Measurements from ENCODE around the gene PLIN5. TPM values are rescaled to one million over a fixed set of nuclear protein-coding genes. Genes with fewer than 3 reads are reported as not detected.
"Not testable (repeated sequence)": the region's sequence is repeated elsewhere in the genome, so short reads cannot be mapped to it uniquely, and the experiment has no call there.

PLIN5 gene
- total RNA-seq, 1 donor from 2014 or later: 17.1 TPM

DNA sequence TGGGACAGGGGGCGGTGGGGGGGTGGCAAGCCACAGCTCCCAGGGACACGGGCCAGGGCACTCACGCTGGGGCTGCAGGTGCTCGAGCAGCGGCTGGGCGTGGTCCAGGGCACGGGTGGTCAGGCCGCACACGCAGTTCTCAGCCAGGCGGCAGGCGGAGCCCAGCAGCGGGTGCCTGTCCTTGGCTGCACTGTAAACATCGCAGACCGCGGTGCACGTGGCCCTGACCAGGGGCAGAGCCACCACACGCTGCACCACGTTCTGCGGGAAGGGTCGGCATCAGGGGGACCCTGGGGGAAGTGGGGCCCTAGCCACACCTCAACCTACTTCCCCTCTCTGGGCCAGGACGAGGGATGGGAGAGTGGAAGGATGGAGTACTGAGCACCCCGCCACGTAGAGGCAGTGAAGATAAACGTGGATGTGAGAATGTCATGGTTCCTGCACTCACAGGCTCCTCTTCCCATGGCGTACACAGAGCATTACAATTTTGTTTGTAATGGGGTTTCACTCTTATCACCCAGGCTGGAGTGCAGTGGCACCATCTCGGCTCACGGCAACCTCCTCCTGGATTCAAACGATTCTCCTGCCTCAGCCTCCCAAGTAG, 3.4 kb downstream of the PLIN5 start:
- intact Hi-C loops (cut with DNase I): no loop called here
- Histone ChIP-seq H3K36me3 (no peaks in the 10 kb centered on the region), H3K27ac (no peak overlapping the region), H3K9me3 (no peaks in the 10 kb centered on the region), H3K4me3 (no peak overlapping the region), H3K4me1 (peaks cover 0 to 2% of the 10 kb centered on the region in 2 donors), H3K27me3 (no peaks in the 10 kb centered on the region)
- TF ChIP-seq, protein P1, sequence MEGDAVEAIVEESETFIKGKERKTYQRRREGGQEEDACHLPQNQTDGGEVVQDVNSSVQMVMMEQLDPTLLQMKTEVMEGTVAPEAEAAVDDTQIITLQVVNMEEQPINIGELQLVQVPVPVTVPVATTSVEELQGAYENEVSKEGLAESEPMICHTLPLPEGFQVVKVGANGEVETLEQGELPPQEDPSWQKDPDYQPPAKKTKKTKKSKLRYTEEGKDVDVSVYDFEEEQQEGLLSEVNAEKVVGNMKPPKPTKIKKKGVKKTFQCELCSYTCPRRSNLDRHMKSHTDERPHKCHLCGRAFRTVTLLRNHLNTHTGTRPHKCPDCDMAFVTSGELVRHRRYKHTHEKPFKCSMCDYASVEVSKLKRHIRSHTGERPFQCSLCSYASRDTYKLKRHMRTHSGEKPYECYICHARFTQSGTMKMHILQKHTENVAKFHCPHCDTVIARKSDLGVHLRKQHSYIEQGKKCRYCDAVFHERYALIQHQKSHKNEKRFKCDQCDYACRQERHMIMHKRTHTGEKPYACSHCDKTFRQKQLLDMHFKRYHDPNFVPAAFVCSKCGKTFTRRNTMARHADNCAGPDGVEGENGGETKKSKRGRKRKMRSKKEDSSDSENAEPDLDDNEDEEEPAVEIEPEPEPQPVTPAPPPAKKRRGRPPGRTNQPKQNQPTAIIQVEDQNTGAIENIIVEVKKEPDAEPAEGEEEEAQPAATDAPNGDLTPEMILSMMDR (IDR thresholded peaks at IDR 0.05): no peak
- no peak for DNase-seq (ENCODE audit: low spot score in 2 of 2)

DNA sequence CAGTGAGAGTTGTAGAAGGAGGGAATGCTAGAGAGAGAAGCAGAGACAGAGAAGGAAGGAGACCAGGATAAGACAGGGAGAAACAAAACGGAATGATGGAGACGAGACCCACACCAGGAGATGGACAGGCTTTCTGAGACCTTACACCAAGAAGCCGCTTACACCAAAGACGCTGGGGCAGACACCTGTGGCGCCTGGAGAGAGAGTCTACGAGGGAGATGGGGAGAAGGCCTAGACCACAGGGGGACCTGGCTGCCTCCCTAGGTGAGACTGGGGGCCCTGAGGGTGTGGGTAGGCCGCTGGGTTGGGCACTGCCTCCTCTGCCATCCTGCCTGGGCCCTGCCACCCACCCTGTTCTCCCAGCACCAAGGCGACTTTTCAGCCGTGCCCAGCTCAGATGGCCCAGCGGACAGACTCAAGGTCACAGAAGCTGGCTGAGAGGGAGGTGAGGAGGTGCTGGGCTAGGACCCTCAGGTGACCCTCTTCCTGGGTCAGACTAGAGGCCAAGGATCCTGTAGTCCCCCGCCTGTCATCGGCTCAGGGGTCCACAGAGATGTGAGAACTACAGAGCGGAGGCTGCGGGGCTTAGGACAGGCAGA, 5.0 kb downstream of the PLIN5 start:
- intact Hi-C loops (cut with DNase I): no loop called here

DNA sequence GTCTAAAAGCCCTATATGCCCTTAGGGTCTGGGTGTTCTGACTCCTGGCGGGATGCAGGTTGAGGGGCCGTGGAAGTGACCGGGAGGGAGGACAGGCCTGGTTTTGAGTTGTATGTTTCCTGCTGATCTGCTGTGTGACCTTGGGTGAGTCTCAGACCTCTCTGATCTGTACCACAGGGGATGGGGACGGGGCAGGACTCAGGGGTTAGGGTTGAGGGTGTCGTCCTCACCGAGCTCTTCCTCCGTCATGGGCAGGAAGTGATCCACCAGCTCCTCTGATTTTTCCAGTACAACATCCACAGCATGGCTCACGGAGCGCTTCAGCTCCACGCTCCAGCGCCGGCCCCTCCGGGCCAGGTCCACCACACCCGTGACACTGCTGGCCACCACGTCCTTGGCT, 6.2 kb downstream of the PLIN5 start:
- no peaks in the 10 kb centered on the region for H3K4me1 ChIP-seq
- no peak overlapping the region for H3K27ac ChIP-seq
- TF ChIP-seq, protein P1 (IDR thresholded peaks at IDR 0.05): no peak
- no peaks in the 10 kb centered on the region for H3K36me3 ChIP-seq
- intact Hi-C loops (cut with DNase I): no loop called here
- no peaks in the 10 kb centered on the region for H3K27me3 ChIP-seq
- H3K4me3 ChIP-seq: no peak overlapping the region
- no peak for DNase-seq (ENCODE audit: low spot score in 2 of 2)
- no peaks in the 10 kb centered on the region for H3K9me3 ChIP-seq

More for the DNA sequence above, 5.0 kb downstream of the PLIN5 start:
- Histone ChIP-seq H3K27ac (no peak overlapping the region), H3K36me3 (no peaks in the 10 kb centered on the region), H3K4me3 (no peak overlapping the region), H3K9me3 (no peaks in the 10 kb centered on the region), H3K27me3 (no peaks in the 10 kb centered on the region), H3K4me1 (peaks cover 0 to under 1% of the 10 kb centered on the region in 2 donors)
- no peak for DNase-seq (ENCODE audit: low spot score in 2 of 2)
- TF ChIP-seq, protein P1 (IDR thresholded peaks at IDR 0.05): no peak

DNA sequence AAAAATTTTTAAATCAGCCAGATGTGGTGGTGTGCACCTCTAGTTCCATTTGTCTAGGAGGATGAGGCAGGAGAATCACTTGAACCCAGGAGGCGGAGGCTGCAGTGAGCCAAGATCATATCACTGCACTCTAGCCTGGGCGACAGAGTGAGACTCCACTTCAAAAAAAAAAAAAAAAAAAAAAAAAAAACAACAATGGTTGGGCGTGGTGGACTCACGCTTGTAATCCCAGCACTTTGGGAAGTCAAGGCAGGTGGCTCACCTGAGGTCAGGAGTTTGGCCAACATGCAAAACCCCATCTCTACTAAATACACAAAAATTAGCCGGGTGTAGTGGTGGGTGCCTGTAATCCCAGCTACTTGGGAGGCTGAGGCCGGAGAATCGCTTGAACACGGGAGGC, 7.6 kb downstream of the PLIN5 start:
- H3K36me3 ChIP-seq; H3K9me3 ChIP-seq; DNase-seq (ENCODE audit: low spot score in 2 of 2); H3K27me3 ChIP-seq; H3K4me3 ChIP-seq; H3K4me1 ChIP-seq; intact Hi-C loops (cut with DNase I); H3K27ac ChIP-seq: not testable (repeated sequence)

DNA sequence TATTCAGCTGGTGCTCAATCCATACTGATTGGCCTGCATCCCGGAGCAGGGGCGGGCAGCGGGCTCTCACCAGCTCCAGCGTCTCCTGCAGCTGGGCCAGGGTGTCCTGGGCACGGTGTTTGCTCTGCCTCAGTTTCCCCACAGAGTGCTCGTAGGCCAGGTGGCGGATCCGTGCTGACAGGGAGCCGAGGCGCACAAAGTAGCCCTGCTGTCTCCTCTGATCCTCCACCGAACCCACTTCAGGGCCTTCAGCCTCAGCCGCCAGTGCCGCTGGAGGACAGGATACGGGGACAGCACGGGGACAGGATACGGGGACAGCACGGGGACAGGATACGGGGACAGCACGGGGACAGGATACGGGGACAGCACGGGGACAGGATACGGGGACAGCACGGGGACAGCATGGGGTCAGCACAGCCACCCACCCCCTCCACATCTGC, 9.4 kb downstream of the PLIN5 start:
- intact Hi-C loops (cut with DNase I): no loop called here
- DNase-seq (ENCODE audit: low spot score in 2 of 2): no peak
- H3K27me3 ChIP-seq: no peaks in the 10 kb centered on the region
- TF ChIP-seq, protein P1 (IDR thresholded peaks at IDR 0.05): no peak
- no peak overlapping the region for H3K4me3 ChIP-seq
- no peaks in the 10 kb centered on the region for H3K36me3 ChIP-seq
- no peak overlapping the region for H3K27ac ChIP-seq
- no peaks in the 10 kb centered on the region for H3K4me1 ChIP-seq
- no peaks in the 10 kb centered on the region for H3K9me3 ChIP-seq

DNA sequence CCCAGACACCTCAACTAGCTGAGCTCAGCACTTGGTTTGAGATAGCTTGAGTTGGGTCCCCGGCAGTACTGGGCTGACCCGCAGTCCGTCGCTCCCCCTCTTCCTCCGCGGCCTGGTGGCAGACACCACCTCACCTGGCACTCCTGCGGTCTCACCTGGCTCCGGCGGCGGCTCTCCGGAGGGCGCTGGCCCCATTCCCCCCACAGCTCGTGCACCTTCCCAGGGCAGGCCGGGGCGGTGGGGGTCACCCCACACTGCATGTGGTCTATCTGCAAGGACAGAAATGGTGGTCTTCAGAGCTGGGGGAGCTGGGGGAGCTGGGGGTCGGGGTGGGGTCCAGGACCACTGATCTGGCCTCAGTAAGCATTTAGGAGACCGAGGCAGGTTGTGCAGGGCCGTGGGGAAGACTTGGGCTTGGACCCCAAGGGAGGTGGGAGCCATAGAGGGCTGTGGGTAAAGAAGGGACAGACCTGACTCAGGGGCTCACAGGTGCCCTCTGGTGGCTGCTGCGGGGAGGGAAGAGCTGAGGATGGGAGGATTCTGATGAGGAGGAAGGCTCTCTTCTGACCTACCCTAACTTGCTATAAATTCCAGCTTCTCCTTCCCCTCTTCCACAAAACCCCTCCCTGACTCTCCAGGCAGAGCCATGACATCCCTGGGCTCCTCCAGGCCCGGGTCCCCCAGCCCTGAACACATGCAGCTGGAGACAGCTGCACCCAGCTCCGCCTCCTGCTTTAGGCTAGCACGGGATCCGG, 10.0 kb downstream of the PLIN5 start:
- Histone ChIP-seq H3K27me3 (no peaks in the 10 kb centered on the region), H3K9me3 (no peaks in the 10 kb centered on the region), H3K4me1 (no peaks in the 10 kb centered on the region), H3K27ac (no peak overlapping the region), H3K4me3 (no peak overlapping the region), H3K36me3 (no peaks in the 10 kb centered on the region)
- intact Hi-C loops (cut with DNase I): no loop called here
- TF ChIP-seq, protein P1 (IDR thresholded peaks at IDR 0.05): peak; percentile 24 to 68 (median 55)
- DNase-seq (ENCODE audit: low spot score in 2 of 2): no peak
